AG04449 (cell line): ENCODE measurements around the gene CFAP20.

Source experiments
- CTCF ChIA-PET: fragments of 350-600 bp; formaldehyde crosslinking; extraction: SDS; loops from one replicate; lab custom pipeline; 2021; ENCODE audit warnings: antibody characterized with exemption; lab: Yijun Ruan, JAX
- POLR2A ChIA-PET: fragments of 400-600, 350-600 bp; formaldehyde crosslinking; extraction: SDS; loops from one replicate; lab custom pipeline; 2020; ENCODE audit warnings: antibody characterized with exemption, inconsistent platforms; lab: Yijun Ruan, JAX
- DNase-seq: peaks from one replicate; pipeline ENCODE4 v3.0.0-alpha.2; 2010; ENCODE audit warnings: low read depth, low spot score
- H3K4me3 ChIP-seq: 2 replicates; pipeline ENCODE4 v1.5.1; 2011; ENCODE audit warnings: low read depth, mild to moderate bottlenecking, control low read depth, low read length
- TF ChIP-seq, protein P1 (sequence below): IDR thresholded peaks from one replicate; pipeline ENCODE4 v1.5.1; 2011; ENCODE audit warnings: mild to moderate bottlenecking, moderate library complexity, low read length, control low read depth, inconsistent platforms; ENCODE audit not compliant: insufficient read depth; ENCODE audit errors: missing control alignments

CFAP20 gene

DNA sequence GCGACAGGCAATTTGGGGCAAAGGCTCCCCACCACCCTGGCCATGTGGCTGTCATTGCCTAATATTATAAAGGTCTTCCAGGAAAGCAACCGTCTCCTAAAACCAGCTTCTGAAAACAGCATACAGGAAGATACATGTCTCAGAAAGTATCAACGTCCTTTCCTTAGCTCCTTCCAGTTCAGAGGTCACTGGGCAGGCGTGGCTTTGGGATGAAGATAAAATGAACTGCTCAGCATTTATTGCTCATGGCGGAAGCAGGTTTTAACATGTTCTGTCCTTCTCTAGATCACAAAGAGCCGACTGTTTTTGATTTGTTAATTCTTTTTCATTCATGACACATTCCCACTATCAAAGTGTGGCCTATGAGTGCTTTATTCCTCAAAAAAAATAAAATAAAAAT lies 8.0 kb downstream of the CFAP20 start:
- CTCF ChIA-PET, result interaction anchor here (0.7 to 4.4 kb wide), 26 partner anchors 11 to 361 kb away, joined by 3 to 39 read pairs (median 4); partner anchors contain the start of genes USB1 and ZNF319
- POLR2A ChIA-PET, result interaction anchor here (1.3 kb wide), 1 partner anchor 111 kb away, joined by 3 read pairs; no protein-coding TSS in a partner anchor
- TF ChIP-seq, protein P1, sequence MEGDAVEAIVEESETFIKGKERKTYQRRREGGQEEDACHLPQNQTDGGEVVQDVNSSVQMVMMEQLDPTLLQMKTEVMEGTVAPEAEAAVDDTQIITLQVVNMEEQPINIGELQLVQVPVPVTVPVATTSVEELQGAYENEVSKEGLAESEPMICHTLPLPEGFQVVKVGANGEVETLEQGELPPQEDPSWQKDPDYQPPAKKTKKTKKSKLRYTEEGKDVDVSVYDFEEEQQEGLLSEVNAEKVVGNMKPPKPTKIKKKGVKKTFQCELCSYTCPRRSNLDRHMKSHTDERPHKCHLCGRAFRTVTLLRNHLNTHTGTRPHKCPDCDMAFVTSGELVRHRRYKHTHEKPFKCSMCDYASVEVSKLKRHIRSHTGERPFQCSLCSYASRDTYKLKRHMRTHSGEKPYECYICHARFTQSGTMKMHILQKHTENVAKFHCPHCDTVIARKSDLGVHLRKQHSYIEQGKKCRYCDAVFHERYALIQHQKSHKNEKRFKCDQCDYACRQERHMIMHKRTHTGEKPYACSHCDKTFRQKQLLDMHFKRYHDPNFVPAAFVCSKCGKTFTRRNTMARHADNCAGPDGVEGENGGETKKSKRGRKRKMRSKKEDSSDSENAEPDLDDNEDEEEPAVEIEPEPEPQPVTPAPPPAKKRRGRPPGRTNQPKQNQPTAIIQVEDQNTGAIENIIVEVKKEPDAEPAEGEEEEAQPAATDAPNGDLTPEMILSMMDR, result no peak
- no peak overlapping the region for H3K4me3 ChIP-seq
- no peak for DNase-seq

GRCh38 chr16:58120234-58120633 lies 8.9 kb downstream of the CFAP20 start:
- ChIA-PET POLR2A (no interaction called here), CTCF (interaction anchor here (1.2 to 4.4 kb wide), 4 partner anchors 99 to 119 kb away, joined by 3 to 39 read pairs (median 8); partner anchors contain the start of genes USB1 and ZNF319)
- TF ChIP-seq, protein P1, result no peak
- no peak overlapping the region for H3K4me3 ChIP-seq
- no peak for DNase-seq

GRCh38 chr16:58119509-58119845 lies 9.7 kb downstream of the CFAP20 start:
- ChIA-PET CTCF (interaction anchor here (1.1 to 1.9 kb wide), 3 partner anchors 23 to 220 kb away, joined by 3 to 5 read pairs (median 3); no protein-coding TSS in a partner anchor), POLR2A (interaction anchor here (1.4 kb wide), 1 partner anchor 10 kb away, joined by 4 read pairs; the partner anchor contains the start of gene CFAP20)
- H3K4me3 ChIP-seq, result no peak overlapping the region
- TF ChIP-seq, protein P1, result no peak
- no peak for DNase-seq

- TF ChIP-seq, protein P1, result no peak
- DNase-seq, result no peak
- ChIA-PET POLR2A (interaction anchor here (1.4 kb wide), 1 partner anchor 10 kb away, joined by 4 read pairs; the partner anchor contains the start of gene CFAP20), CTCF (interaction anchor here (1.1 to 1.9 kb wide), 3 partner anchors 22 to 220 kb away, joined by 3 to 5 read pairs (median 3); no protein-coding TSS in a partner anchor)
- no peak overlapping the region for H3K4me3 ChIP-seq
Measured at GRCh38 chr16:58118801-58119508, 10.2 kb downstream of the CFAP20 start.

DNA sequence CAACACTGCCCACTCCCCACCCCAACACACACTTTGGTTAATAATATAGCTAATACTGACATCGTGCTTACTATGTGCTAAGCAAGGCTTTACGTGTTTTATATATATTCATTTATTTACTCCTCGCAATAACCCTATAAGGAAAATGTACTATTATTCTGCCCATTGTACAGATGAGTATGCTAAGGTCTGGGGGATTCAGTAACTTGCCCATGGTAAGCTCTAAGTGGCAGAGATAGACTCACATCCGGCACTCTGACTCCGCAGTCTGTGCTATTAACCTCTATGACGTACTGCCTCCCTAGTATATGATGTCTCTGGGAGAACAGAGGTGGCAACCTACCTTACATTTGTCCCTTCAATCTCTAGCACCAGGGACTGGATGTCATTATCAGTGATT lies 12.7 kb downstream of the CFAP20 start:
- H3K4me3 ChIP-seq, result no peak overlapping the region
- POLR2A ChIA-PET, result interaction anchor here (0.6 kb wide), 1 partner anchor 10 kb away, joined by 3 read pairs; no protein-coding TSS in a partner anchor
- CTCF ChIA-PET, result interaction anchor here (2.9 kb wide), 1 partner anchor 10 kb away, joined by 15 read pairs; no protein-coding TSS in a partner anchor
- DNase-seq, result no peak
- TF ChIP-seq, protein P1, result no peak

- no peak for DNase-seq
- CTCF ChIA-PET, result interaction anchor here (2.9 kb wide), 1 partner anchor 11 kb away, joined by 15 read pairs; no protein-coding TSS in a partner anchor
- no peak overlapping the region for H3K4me3 ChIP-seq
- POLR2A ChIA-PET, result interaction anchor here (0.6 kb wide), 1 partner anchor 10 kb away, joined by 3 read pairs; no protein-coding TSS in a partner anchor
- TF ChIP-seq, protein P1, result no peak
Measured at GRCh38 chr16:58116081-58116480, 13.1 kb downstream of the CFAP20 start.
